Measurements from ENCODE around the gene ANKRD11.
"Not testable (repeated sequence)": the region's sequence is repeated elsewhere in the genome, so short reads cannot be mapped to it uniquely, and the experiment has no call there.

The ANKRD11 gene

DNA sequence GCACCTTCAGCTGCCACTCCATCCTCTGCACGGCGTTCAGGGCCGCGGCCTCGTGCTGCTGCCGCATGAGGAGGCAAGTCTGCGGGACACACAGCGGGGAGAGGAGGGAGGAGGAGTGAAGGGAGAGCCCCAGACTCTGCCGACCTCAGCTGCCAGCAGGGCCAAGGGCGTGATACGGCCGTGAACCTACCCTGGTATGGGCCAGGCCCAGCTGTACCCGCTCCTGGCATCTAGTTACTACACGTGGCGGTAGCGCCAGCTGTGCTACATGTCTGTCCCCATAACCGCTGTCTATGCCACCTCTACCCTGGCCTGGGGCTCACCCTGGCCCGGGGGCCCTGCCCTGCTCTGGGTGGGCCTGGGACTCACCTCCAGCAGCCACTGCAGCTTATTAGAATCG is 221.8 kb downstream of the ANKRD11 start:
- H3K4me3 ChIP-seq (ENCODE audit: low read depth, low read length), result no peak overlapping the region
- TF ChIP-seq, protein P1, sequence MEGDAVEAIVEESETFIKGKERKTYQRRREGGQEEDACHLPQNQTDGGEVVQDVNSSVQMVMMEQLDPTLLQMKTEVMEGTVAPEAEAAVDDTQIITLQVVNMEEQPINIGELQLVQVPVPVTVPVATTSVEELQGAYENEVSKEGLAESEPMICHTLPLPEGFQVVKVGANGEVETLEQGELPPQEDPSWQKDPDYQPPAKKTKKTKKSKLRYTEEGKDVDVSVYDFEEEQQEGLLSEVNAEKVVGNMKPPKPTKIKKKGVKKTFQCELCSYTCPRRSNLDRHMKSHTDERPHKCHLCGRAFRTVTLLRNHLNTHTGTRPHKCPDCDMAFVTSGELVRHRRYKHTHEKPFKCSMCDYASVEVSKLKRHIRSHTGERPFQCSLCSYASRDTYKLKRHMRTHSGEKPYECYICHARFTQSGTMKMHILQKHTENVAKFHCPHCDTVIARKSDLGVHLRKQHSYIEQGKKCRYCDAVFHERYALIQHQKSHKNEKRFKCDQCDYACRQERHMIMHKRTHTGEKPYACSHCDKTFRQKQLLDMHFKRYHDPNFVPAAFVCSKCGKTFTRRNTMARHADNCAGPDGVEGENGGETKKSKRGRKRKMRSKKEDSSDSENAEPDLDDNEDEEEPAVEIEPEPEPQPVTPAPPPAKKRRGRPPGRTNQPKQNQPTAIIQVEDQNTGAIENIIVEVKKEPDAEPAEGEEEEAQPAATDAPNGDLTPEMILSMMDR (IDR thresholded peaks at IDR 0.05; ENCODE audit: low read depth, low read length, missing control alignments), result no peak
- DNase-seq (ENCODE audit: low read depth), result no peak

DNA sequence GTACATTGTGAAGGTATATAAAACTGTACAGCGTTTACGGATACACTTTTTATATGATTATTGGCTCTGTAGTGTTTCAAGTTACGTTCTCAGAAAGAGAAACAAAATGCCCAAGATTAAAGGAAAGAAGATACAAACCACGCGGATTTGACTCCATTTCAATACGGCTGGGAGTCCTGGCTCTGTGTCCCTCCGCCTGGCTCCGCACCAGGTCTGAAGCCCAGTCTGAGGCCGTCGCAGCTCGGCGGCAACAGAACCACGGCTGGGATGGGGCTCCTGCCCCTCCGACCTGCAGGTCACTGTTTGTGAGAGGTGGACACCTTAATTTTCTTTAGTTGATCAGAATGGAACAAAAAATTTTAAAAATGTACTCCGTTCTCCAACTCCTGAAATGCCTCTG is 222.6 kb downstream of the ANKRD11 start:
- H3K4me3 ChIP-seq (ENCODE audit: low read depth, low read length); DNase-seq (ENCODE audit: low read depth): not testable (repeated sequence)

DNA sequence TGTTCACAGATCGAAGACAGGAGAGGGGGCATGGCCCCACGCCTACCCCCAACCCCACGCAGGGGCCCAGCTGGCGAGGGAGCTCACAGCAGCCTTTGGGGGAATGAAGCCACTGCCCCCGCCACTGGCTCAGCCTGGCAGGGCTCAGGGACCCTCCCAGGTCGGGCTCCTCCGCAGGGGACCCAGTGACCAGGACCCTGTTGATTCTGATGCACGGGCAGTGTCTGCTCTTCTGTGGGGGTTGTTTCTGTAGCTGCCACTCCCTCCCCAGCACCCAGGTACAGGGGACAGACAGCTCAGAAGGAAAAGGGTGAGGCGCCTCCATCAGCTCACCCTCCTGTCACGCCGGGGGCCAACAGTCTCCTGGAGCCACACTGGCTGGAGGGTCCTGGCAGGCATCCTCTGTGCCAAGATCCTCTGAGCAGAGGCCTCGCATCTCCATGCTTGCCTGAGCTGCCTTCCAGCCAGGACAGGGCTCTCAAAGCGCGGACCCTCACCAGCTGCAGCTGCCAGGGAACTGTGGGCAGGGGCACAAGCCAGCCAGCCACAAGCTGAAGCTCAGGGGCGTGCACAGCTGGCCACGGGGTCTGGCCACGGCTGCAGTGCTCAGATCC is 223.7 kb downstream of the ANKRD11 start:
- no peak overlapping the region for H3K4me3 ChIP-seq (ENCODE audit: low read depth, low read length)
- no peak for DNase-seq (ENCODE audit: low read depth)
- TF ChIP-seq, protein P1 (IDR thresholded peaks at IDR 0.05; ENCODE audit: low read depth, low read length, missing control alignments), result no peak

DNA sequence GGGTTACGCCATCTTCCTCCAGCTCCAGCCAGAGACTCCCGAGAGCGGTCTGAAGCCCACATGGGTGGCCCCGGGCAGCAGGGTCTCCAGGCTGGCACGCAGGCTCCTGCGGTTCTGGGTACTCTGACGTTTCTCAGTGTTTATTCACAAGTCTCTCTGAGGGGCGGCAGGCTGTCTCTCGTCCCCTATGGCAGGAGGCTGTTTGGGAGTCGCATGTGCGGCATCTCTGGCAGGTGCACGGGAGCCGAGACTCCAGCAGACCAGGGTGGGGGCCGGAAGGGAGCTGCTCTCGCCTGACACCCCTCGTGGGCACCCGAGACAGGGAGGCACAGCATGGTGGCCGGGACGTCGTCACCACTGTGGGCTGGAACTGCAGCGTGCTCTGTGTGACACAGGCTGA is 224.7 kb downstream of the ANKRD11 start:
- DNase-seq (ENCODE audit: low read depth), result no peak
- TF ChIP-seq, protein P1 (IDR thresholded peaks at IDR 0.05; ENCODE audit: low read depth, low read length, missing control alignments), result no peak
- H3K4me3 ChIP-seq (ENCODE audit: low read depth, low read length), result no peak overlapping the region

DNA sequence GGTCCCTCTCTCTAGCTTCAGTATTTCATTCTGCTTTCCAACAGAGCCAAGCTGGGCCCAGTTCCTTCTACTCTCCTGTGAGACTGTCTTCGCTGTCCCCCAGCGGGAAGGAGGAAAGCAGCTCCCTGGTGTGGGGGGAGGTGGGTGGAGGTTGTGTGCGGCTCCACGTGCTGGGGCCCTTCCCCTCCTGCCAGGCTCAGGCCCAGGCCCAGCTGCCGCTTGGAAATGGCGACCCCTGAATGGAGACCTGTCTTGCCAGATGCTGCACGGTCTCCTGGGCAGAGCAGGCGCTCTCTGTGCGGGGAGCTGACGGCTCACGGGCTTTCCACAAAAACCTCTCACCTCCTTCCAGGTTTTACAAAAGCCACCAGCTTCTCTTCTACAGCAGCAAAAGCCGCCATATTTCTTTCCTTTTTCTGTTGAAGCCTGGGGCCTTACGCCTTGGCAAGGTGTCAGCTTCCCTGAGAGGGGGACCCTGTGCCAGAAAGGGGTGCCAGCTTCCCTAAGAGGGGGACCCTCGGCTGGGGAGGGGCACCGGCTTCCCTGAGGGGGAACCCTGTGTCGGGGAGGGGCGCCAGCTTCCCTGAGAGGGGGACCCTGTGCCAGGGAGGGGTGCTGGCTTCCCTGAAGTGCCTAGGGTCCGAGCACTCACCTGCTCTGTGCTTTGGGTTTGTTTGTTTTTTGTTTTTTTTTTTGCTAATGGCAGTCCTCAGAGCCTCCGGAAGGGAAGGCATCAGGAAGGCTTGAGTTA is 225.4 kb downstream of the ANKRD11 start:
- TF ChIP-seq, protein P1 (IDR thresholded peaks at IDR 0.05; ENCODE audit: low read depth, low read length, missing control alignments), result no peak
- no peak overlapping the region for H3K4me3 ChIP-seq (ENCODE audit: low read depth, low read length)
- DNase-seq (ENCODE audit: low read depth), result no peak

DNA sequence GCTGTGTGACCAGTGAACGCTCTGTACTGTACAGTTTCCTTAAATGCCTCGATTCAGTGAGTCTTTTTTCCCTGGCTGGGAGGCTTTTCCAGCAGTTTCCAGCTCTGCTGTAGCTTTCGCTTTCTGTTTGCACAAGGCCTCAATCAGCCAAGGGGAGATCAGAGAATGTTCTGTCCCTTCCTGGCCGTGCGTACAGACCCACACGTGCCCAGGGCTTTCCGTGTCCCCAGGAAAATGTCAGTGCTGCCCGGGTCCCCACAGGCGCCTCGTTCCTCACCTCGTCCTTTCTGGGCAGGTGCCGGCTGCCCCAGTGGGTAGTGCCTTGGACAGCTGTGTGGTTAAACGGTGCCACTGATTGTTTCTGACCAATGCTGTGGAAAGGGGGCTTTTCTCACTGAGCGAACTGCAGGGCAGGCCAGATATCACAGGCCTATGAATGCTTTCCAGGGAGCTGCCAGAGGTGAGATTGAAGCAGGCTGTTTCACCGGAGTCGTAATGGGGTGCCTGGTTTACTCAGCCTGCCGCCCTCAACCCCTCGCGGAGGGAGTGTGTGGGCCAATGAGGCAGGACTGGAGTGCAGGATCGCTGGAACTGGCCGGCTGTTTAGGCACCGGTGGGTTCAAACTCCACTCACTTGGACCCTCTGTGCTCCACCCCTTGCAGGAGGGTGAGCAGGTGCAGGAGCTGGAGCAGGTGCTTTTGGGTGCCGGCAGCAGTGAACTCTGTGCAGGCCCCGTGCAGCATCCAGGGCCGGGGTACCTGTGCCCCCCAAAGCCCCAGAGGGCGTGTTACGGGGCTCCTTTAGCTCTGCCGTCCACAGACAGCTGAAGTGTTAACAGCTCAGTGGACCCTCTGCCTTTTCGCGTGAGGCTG is 228.4 kb downstream of the ANKRD11 start:
- no peak for DNase-seq (ENCODE audit: low read depth)
- TF ChIP-seq, protein P1 (IDR thresholded peaks at IDR 0.05; ENCODE audit: low read depth, low read length, missing control alignments), result no peak

DNA sequence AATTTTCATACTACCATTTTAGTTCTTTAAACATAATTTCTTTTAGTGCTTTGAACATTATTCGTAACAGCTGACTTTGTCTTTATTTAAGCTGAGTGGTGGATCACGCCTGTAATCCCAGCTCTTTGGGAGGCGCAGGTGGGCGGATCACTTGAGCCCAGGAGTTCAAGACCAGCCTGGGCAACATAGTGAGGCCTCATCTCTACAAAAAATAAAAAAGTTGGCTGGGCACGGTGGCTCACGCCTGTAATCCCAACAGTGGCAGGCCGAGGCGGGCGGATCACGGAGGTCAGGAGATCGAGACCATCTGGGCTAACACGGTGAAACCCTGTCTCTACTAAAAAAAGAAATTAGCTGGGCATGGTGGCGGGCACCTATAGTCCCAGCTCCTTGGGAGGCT is 230.5 kb downstream of the ANKRD11 start:
- DNase-seq (ENCODE audit: low read depth), result not testable (repeated sequence)

More for the DNA sequence above, 228.4 kb downstream of the ANKRD11 start:
- H3K4me3 ChIP-seq (ENCODE audit: low read depth, low read length), result no peak overlapping the region

More for the DNA sequence above, 230.5 kb downstream of the ANKRD11 start:
- not testable (repeated sequence) for H3K4me3 ChIP-seq (ENCODE audit: low read depth, low read length)

Measured in GM12864 (cell line).